HG02885 (cell line): ENCODE results near the gene ATRNL1.

Source experiments
- ATAC-seq: cut with Tn5 transposase; IDR thresholded peaks from one replicate; pipeline ENCODE4 v1.9.1; 2021; ENCODE audit warnings: mild to moderate bottlenecking; ENCODE audit not compliant: unreplicated experiment, poor library complexity

Gene ATRNL1

GRCh38 chr10:115572740-115573455 is 479.7 kb downstream of the ATRNL1 start:
- ATAC-seq, result no peak

- no peak for ATAC-seq
Observed at GRCh38 chr10:115580239-115580638, 487.1 kb downstream of the ATRNL1 start.

- ATAC-seq, result no peak
Observed at GRCh38 chr10:115593060-115593459, 499.9 kb downstream of the ATRNL1 start.

- no peak for ATAC-seq
Observed at GRCh38 chr10:115604627-115605026, 511.5 kb downstream of the ATRNL1 start.

GRCh38 chr10:115606086-115606485 is 512.9 kb downstream of the ATRNL1 start:
- no peak for ATAC-seq

- ATAC-seq, result no peak
Observed at GRCh38 chr10:115606741-115607140, 513.6 kb downstream of the ATRNL1 start.

GRCh38 chr10:115624448-115624847 is 531.3 kb downstream of the ATRNL1 start:
- no peak for ATAC-seq

- ATAC-seq, result no peak
Observed at GRCh38 chr10:115628616-115629015, 535.5 kb downstream of the ATRNL1 start.

GRCh38 chr10:115638246-115638645 is 545.1 kb downstream of the ATRNL1 start:
- ATAC-seq, result no peak

GRCh38 chr10:115649217-115649616 is 556.1 kb downstream of the ATRNL1 start:
- no peak for ATAC-seq

GRCh38 chr10:115653473-115653872 is 560.3 kb downstream of the ATRNL1 start:
- no peak for ATAC-seq

- ATAC-seq, result no peak
Observed at GRCh38 chr10:115654961-115655360, 561.8 kb downstream of the ATRNL1 start.

GRCh38 chr10:115657161-115657860 is 564.1 kb downstream of the ATRNL1 start:
- no peak for ATAC-seq

- ATAC-seq, result no peak
Observed at GRCh38 chr10:115659616-115660015, 566.5 kb downstream of the ATRNL1 start.

- no peak for ATAC-seq
Observed at GRCh38 chr10:115660391-115660790, 567.2 kb downstream of the ATRNL1 start.

GRCh38 chr10:115662422-115662821 is 569.3 kb downstream of the ATRNL1 start:
- no peak for ATAC-seq

GRCh38 chr10:115665549-115665948 is 572.4 kb downstream of the ATRNL1 start:
- no peak for ATAC-seq

- no peak for ATAC-seq
Observed at GRCh38 chr10:115674496-115674895, 581.3 kb downstream of the ATRNL1 start.

- no peak for ATAC-seq
Observed at GRCh38 chr10:115696747-115697146, 603.6 kb downstream of the ATRNL1 start.

- ATAC-seq, result no peak
Observed at GRCh38 chr10:115706026-115706425, 612.9 kb downstream of the ATRNL1 start.

GRCh38 chr10:115706488-115707076 is 613.4 kb downstream of the ATRNL1 start:
- ATAC-seq, result peak; percentile 67
